GM23338 (cell line): ENCODE measurements around the gene KIR2DL1. TPM values are rescaled to one million over a fixed set of nuclear protein-coding genes. Genes with fewer than 3 reads are reported as not detected.

Experiments used
- ATAC-seq: fragments of 200-7000 bp; cut with Tn5 transposase; 3 replicates; pipeline ENCODE4 v1.9.1; 2020
- DNase-seq: peaks from one replicate; pipeline ENCODE4 v3.0.0-alpha.2; 2015; ENCODE audit warnings: low spot score
- H2AFZ ChIP-seq: fragments of 200-600 bp; sonication (generic); 2 replicates; pipeline ENCODE4 v1.8.0; 2016; ENCODE audit warnings: antibody characterized with exemption, mild to moderate bottlenecking, moderate library complexity
- H3F3A ChIP-seq: fragments of 200-600 bp; sonication (generic); replicated peaks from 2 replicates; pipeline ENCODE4 v1.8.0; 2017; ENCODE audit warnings: antibody characterized with exemption, mixed run types, low read depth
- H3K27ac ChIP-seq: fragments of 200-600 bp; sonication (generic); 2 replicates; pipeline ENCODE4 v1.6.1; 2016; ENCODE audit warnings: low read depth
- H3K27me3 ChIP-seq: fragments of 200-600 bp; sonication (generic); 2 replicates; pipeline ENCODE4 v1.8.0; 2016; ENCODE audit warnings: mild to moderate bottlenecking, mixed run types, moderate library complexity; ENCODE audit not compliant: insufficient read depth
- H3K36me3 ChIP-seq: fragments of 200-600 bp; sonication (generic); 2 replicates; pipeline ENCODE4 v1.8.0; 2016; ENCODE audit warnings: mild to moderate bottlenecking; ENCODE audit not compliant: insufficient read depth
- H3K4me1 ChIP-seq: fragments of 200-600 bp; sonication (generic); 2 replicates; pipeline ENCODE4 v1.8.0; 2016; ENCODE audit warnings: mild to moderate bottlenecking, moderate library complexity; ENCODE audit not compliant: insufficient read depth
- H3K4me2 ChIP-seq: fragments of 200-600 bp; sonication (generic); 2 replicates; pipeline ENCODE4 v1.7.1; 2017; ENCODE audit warnings: mixed run types
- H3K4me3 ChIP-seq: fragments of 200-600 bp; sonication (generic); 2 replicates; pipeline ENCODE4 v1.6.1; 2016; ENCODE audit warnings: mixed run types
- H3K79me2 ChIP-seq: fragments of 200-600 bp; sonication (generic); replicated peaks from 2 replicates; pipeline ENCODE4 v1.8.0; 2017; ENCODE audit warnings: mild to moderate bottlenecking; ENCODE audit not compliant: insufficient read depth
- H3K9me2 ChIP-seq: fragments of 200-600 bp; sonication (generic); 2 replicates; pipeline ENCODE4 v1.8.0; 2017; ENCODE audit not compliant: insufficient read depth
- H4K20me1 ChIP-seq: fragments of 200-600 bp; sonication (generic); replicated peaks from 2 replicates; pipeline ENCODE4 v1.8.0; 2017; ENCODE audit warnings: mild to moderate bottlenecking; ENCODE audit not compliant: insufficient read depth
- H3K27ac Mint-ChIP-seq: 2 replicates; pipeline ENCODE4 v1.8.0; 2020; ENCODE audit warnings: inconsistent platforms, mild to moderate bottlenecking, moderate library complexity, mixed read lengths
- H3K27me3 Mint-ChIP-seq: 3 replicates; pipeline ENCODE4 v1.8.0; 2022; ENCODE audit warnings: low read depth, mild to moderate bottlenecking, moderate library complexity, mixed read lengths, inconsistent platforms; ENCODE audit not compliant: insufficient read depth, poor library complexity
- H3K36me3 Mint-ChIP-seq: 3 replicates; pipeline ENCODE4 v1.8.0; 2021; ENCODE audit warnings: low read depth, mild to moderate bottlenecking, inconsistent platforms, moderate library complexity, mixed read lengths
- H3K4me1 Mint-ChIP-seq: 3 replicates; pipeline ENCODE4 v1.8.0; 2020; ENCODE audit warnings: mild to moderate bottlenecking, inconsistent platforms, mixed read lengths
- H3K4me3 Mint-ChIP-seq: 3 replicates; pipeline ENCODE4 v1.8.0; 2021; ENCODE audit warnings: moderate library complexity, mild to moderate bottlenecking, inconsistent platforms, mixed read lengths
- H3K9me3 Mint-ChIP-seq: 3 replicates; pipeline ENCODE4 v1.8.0; 2020; ENCODE audit warnings: moderate library complexity, mild to moderate bottlenecking, inconsistent platforms, mixed read lengths
- ETS1 ChIP-seq: IDR thresholded peaks from 2 replicates; pipeline ENCODE4 v1.6.1; 2016; ENCODE audit warnings: antibody characterized with exemption
- EZH2 ChIP-seq: fragments of 200-600 bp; sonication (generic); IDR thresholded peaks from one replicate; pipeline ENCODE4 v1.8.0; 2017; ENCODE audit warnings: antibody characterized with exemption, mild to moderate bottlenecking, low read depth; ENCODE audit not compliant: unreplicated experiment
- STAT1 ChIP-seq: IDR thresholded peaks from one replicate; pipeline ENCODE4 v1.6.1; 2016; ENCODE audit warnings: antibody characterized with exemption; ENCODE audit not compliant: unreplicated experiment
- ZNF331 ChIP-seq: fragments of 250-450 bp; sonication (Bioruptor Pico); IDR thresholded peaks from 2 replicates; pipeline ENCODE4 v1.5.0; 2020; ENCODE audit warnings: low read depth, mild to moderate bottlenecking, moderate library complexity
- ZNF462 ChIP-seq: fragments of 250-450 bp; sonication (Bioruptor Pico); IDR thresholded peaks from 2 replicates; pipeline ENCODE4 v1.5.0; 2020; ENCODE audit warnings: mild to moderate bottlenecking, moderate library complexity
- polyA plus RNA-seq: library from polyadenylated mRNA; unstranded; fragments of >200 nt; fragmentation: Nextera tagmentation; extraction: Ambion mirVana; gene quantifications from 2 replicates; pipeline ENCODE4 v1.2.1, GENCODE V29; 2016
- total RNA-seq: library from RNA; depleted of rRNA; stranded (reverse); fragments of >200 nt; shearing (Covaris generic); gene quantifications from 2 replicates; pipeline ENCODE4 v1.2.3, GENCODE V29; 2014

The KIR2DL1 gene
- total and polyA plus RNA-seq, 2 experiments from 2014 or later, result not detected

- no peak for TF ChIP-seq ZNF462 (CRISPR knock-in tag)
- TF ChIP-seq ZNF331, result no peak
- no peak for TF ChIP-seq ETS1
These were observed 44.3 kb upstream of the KIR2DL1 start (continued) for GRCh38 chr19:54725321-54725720.

- H3K9me2 ChIP-seq, result no peaks in the 10 kb centered on the region
- peaks cover 10% of the 10 kb centered on the region for H3K27me3 Mint-ChIP-seq
- no peak for DNase-seq
- no peak for TF ChIP-seq ZNF462 (CRISPR knock-in tag)
- TF ChIP-seq STAT1, result no peak
- no peak for TF ChIP-seq ETS1
- TF ChIP-seq EZH2, result no peak
These were observed 42.0 kb upstream of the KIR2DL1 start for GRCh38 chr19:54727562-54727961.

More at GRCh38 chr19:54727562-54727961, 42.0 kb upstream of the KIR2DL1 start:
- H3K27ac Mint-ChIP-seq, result no peak overlapping the region
- no peaks in the 10 kb centered on the region for H3K79me2 ChIP-seq
- H2AFZ ChIP-seq, result no peak overlapping the region
- no peaks in the 10 kb centered on the region for H3K36me3 ChIP-seq
- H3K4me1 Mint-ChIP-seq, result no peaks in the 10 kb centered on the region
- H4K20me1 ChIP-seq, result no peaks in the 10 kb centered on the region
- peaks cover 61% of the 10 kb centered on the region for H3K36me3 Mint-ChIP-seq
- H3F3A ChIP-seq, result no peaks in the 10 kb centered on the region
- H3K4me2 ChIP-seq, result no peak overlapping the region
- no peak for ATAC-seq
- H3K27me3 ChIP-seq, result no peaks in the 10 kb centered on the region
- H3K27ac ChIP-seq, result no peak overlapping the region
- no peak overlapping the region for H3K4me3 Mint-ChIP-seq
- no peak overlapping the region for H3K4me3 ChIP-seq
- no peaks in the 10 kb centered on the region for H3K4me1 ChIP-seq
- peaks cover 98% of the 10 kb centered on the region for H3K9me3 Mint-ChIP-seq
